ENCODE results near the gene FLVCR2. TPM values are rescaled to one million over a fixed set of nuclear protein-coding genes. Genes with fewer than 3 reads are reported as not detected.

Gene FLVCR2
- total and polyA plus RNA-seq, 2 experiments from 2014 or later: 1.4 to 3.1 TPM

GRCh38 chr14:75605916-75606315 lies 27.5 kb downstream of the FLVCR2 start:
- Histone ChIP-seq H3K4me1 (ENCODE audit: insufficient read depth) (no peaks in the 10 kb centered on the region), H3K4me2 (no peak overlapping the region), H3K36me3 (ENCODE audit: insufficient read depth) (no peaks in the 10 kb centered on the region), H3K27ac (ENCODE audit: low read depth) (no peak overlapping the region), H4K20me1 (replicated peaks; ENCODE audit: insufficient read depth) (no peaks in the 10 kb centered on the region), H3K9me2 (ENCODE audit: insufficient read depth) (0 out of 2 replicates have a peak, but pooled peaks cover 2% of the 10 kb centered on the region), H3F3A (replicated peaks; ENCODE audit: low read depth) (no peaks in the 10 kb centered on the region), H2AFZ (no peak overlapping the region), H3K4me3 (no peak overlapping the region), H3K27me3 (ENCODE audit: insufficient read depth) (no peaks in the 10 kb centered on the region), H3K79me2 (replicated peaks; ENCODE audit: insufficient read depth) (no peaks in the 10 kb centered on the region)
- Mint-ChIP-seq H3K4me1 (peaks cover 10% of the 10 kb centered on the region; the same call in 2 of the 3 replicates), H3K4me3 (no peak overlapping the region), H3K27ac (no peak overlapping the region), H3K9me3 (no peaks in the 10 kb centered on the region), H3K36me3 (ENCODE audit: low read depth) (no peaks in the 10 kb centered on the region; the same call in 2 of the 3 replicates), H3K27me3 (ENCODE audit: insufficient read depth, low read depth, poor library complexity) (peaks cover 6% of the 10 kb centered on the region)
- DNase-seq (ENCODE audit: low spot score) (no peak), ATAC-seq (no peak)
- TF ChIP-seq EZH2phosphoT487 (IDR thresholded peaks at IDR 0.05; ENCODE audit: unreplicated experiment) (no peak), ZNF331 (CRISPR knock-in tag; IDR thresholded peaks at IDR 0.05; ENCODE audit: low read depth) (no peak), ZNF114 (CRISPR knock-in tag; IDR thresholded peaks at IDR 0.05) (no peak), POLR2AphosphoS5 (IDR thresholded peaks at IDR 0.05; ENCODE audit: low read depth) (no peak), STAT1 (IDR thresholded peaks at IDR 0.05; ENCODE audit: unreplicated experiment) (no peak), JUNB (IDR thresholded peaks at IDR 0.05; ENCODE audit: unreplicated experiment) (no peak), ETS1 (IDR thresholded peaks at IDR 0.05) (no peak), NANOG (IDR thresholded peaks at IDR 0.05; ENCODE audit: borderline replicate concordance) (no peak), CREB1 (CRISPR knock-in tag; IDR thresholded peaks at IDR 0.05; ENCODE audit: low read depth) (no peak)
- TF ChIP-seq, protein P1, sequence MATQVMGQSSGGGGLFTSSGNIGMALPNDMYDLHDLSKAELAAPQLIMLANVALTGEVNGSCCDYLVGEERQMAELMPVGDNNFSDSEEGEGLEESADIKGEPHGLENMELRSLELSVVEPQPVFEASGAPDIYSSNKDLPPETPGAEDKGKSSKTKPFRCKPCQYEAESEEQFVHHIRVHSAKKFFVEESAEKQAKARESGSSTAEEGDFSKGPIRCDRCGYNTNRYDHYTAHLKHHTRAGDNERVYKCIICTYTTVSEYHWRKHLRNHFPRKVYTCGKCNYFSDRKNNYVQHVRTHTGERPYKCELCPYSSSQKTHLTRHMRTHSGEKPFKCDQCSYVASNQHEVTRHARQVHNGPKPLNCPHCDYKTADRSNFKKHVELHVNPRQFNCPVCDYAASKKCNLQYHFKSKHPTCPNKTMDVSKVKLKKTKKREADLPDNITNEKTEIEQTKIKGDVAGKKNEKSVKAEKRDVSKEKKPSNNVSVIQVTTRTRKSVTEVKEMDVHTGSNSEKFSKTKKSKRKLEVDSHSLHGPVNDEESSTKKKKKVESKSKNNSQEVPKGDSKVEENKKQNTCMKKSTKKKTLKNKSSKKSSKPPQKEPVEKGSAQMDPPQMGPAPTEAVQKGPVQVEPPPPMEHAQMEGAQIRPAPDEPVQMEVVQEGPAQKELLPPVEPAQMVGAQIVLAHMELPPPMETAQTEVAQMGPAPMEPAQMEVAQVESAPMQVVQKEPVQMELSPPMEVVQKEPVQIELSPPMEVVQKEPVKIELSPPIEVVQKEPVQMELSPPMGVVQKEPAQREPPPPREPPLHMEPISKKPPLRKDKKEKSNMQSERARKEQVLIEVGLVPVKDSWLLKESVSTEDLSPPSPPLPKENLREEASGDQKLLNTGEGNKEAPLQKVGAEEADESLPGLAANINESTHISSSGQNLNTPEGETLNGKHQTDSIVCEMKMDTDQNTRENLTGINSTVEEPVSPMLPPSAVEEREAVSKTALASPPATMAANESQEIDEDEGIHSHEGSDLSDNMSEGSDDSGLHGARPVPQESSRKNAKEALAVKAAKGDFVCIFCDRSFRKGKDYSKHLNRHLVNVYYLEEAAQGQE (IDR thresholded peaks at IDR 0.05; ENCODE audit: unreplicated experiment): no peak

- Histone ChIP-seq H3K4me3 (no peak overlapping the region), H3K9me2 (ENCODE audit: insufficient read depth) (0 out of 2 replicates have a peak, but pooled peaks cover 2% of the 10 kb centered on the region), H3K27me3 (ENCODE audit: insufficient read depth) (no peaks in the 10 kb centered on the region), H3F3A (replicated peaks; ENCODE audit: low read depth) (no peaks in the 10 kb centered on the region), H2AFZ (no peak overlapping the region), H3K36me3 (ENCODE audit: insufficient read depth) (no peaks in the 10 kb centered on the region), H3K79me2 (replicated peaks; ENCODE audit: insufficient read depth) (no peaks in the 10 kb centered on the region), H4K20me1 (replicated peaks; ENCODE audit: insufficient read depth) (no peaks in the 10 kb centered on the region), H3K4me1 (ENCODE audit: insufficient read depth) (no peaks in the 10 kb centered on the region), H3K27ac (ENCODE audit: low read depth) (no peak overlapping the region), H3K4me2 (no peak overlapping the region)
- Mint-ChIP-seq H3K4me1 (peaks cover 10% of the 10 kb centered on the region; the same call in 2 of the 3 replicates), H3K27ac (no peak overlapping the region), H3K27me3 (ENCODE audit: insufficient read depth, low read depth, poor library complexity) (peaks cover 6% of the 10 kb centered on the region), H3K9me3 (no peaks in the 10 kb centered on the region), H3K4me3 (no peak overlapping the region), H3K36me3 (ENCODE audit: low read depth) (no peaks in the 10 kb centered on the region; the same call in 2 of the 3 replicates)
- ATAC-seq (no peak), DNase-seq (ENCODE audit: low spot score) (no peak)
- no peak for TF ChIP-seq POLR2AphosphoS5 (IDR thresholded peaks at IDR 0.05; ENCODE audit: low read depth)
- TF ChIP-seq EZH2phosphoT487 (IDR thresholded peaks at IDR 0.05; ENCODE audit: unreplicated experiment): no peak
- TF ChIP-seq EZH2 (IDR thresholded peaks at IDR 0.05; ENCODE audit: low read depth, unreplicated experiment): no peak
- TF ChIP-seq, protein P1 (IDR thresholded peaks at IDR 0.05; ENCODE audit: unreplicated experiment): no peak
- no peak for TF ChIP-seq ETS1 (IDR thresholded peaks at IDR 0.05)
- TF ChIP-seq STAT1 (IDR thresholded peaks at IDR 0.05; ENCODE audit: unreplicated experiment): no peak
- TF ChIP-seq JUNB (IDR thresholded peaks at IDR 0.05; ENCODE audit: unreplicated experiment): no peak
- TF ChIP-seq, protein P2, sequence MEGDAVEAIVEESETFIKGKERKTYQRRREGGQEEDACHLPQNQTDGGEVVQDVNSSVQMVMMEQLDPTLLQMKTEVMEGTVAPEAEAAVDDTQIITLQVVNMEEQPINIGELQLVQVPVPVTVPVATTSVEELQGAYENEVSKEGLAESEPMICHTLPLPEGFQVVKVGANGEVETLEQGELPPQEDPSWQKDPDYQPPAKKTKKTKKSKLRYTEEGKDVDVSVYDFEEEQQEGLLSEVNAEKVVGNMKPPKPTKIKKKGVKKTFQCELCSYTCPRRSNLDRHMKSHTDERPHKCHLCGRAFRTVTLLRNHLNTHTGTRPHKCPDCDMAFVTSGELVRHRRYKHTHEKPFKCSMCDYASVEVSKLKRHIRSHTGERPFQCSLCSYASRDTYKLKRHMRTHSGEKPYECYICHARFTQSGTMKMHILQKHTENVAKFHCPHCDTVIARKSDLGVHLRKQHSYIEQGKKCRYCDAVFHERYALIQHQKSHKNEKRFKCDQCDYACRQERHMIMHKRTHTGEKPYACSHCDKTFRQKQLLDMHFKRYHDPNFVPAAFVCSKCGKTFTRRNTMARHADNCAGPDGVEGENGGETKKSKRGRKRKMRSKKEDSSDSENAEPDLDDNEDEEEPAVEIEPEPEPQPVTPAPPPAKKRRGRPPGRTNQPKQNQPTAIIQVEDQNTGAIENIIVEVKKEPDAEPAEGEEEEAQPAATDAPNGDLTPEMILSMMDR (conservative IDR thresholded peaks at IDR 0.05; ENCODE audit: low read depth in 2 of 2): no peak
- TF ChIP-seq CREB1 (CRISPR knock-in tag; IDR thresholded peaks at IDR 0.05; ENCODE audit: low read depth): no peak
- TF ChIP-seq ZNF331 (CRISPR knock-in tag; IDR thresholded peaks at IDR 0.05; ENCODE audit: low read depth): no peak
- TF ChIP-seq ZNF114 (CRISPR knock-in tag; IDR thresholded peaks at IDR 0.05): no peak
Observed at GRCh38 chr14:75607044-75607443, 28.6 kb downstream of the FLVCR2 start.
